ENCODE data around the gene FLNC. TPM values are rescaled to one million over a fixed set of nuclear protein-coding genes. Genes with fewer than 3 reads are reported as not detected.

The FLNC gene
- total RNA-seq, result 4.1 TPM

GRCh38 chr7:128830231-128831177, at the start of gene FLNC:
FLNC (plus strand) TSS chr7:128830406; CDS start chr7:128830638, 232 bp downstream.

GRCh38 chr7:128791121-128791971, 38.9 kb upstream of the FLNC start, which contains the start of gene CCDC136:
CCDC136 (plus strand) TSS chr7:128791968; CDS start chr7:128792412, 444 bp downstream.

GRCh38 chr7:128862571-128863432, 32.6 kb downstream of the FLNC start, which contains the start of gene ATP6V1F:
ATP6V1F (plus strand) TSS chr7:128862856; CDS start chr7:128862905, 49 bp downstream.

Other genes with a start within 250 kb of the FLNC start
- 3.4 TPM for gene GARIN1A, start 158.1 kb upstream of the FLNC start, total RNA-seq
- 49.5 TPM for gene CALU, start 91.0 kb upstream of the FLNC start, total RNA-seq
- gene OPN1SW, start 54.6 kb upstream of the FLNC start, total RNA-seq, result not detected
- 141 TPM for gene CCDC136, start 38.4 kb upstream of the FLNC start, total RNA-seq
- gene ATP6V1F, start 32.5 kb downstream of the FLNC start, total RNA-seq, result 86.4 TPM
- 1.3 TPM for gene KCP, start 80.3 kb downstream of the FLNC start, total RNA-seq
- gene IRF5, start 107.5 kb downstream of the FLNC start, total RNA-seq, result 1.3 TPM
- 88.9 TPM for gene TNPO3, start 224.7 kb downstream of the FLNC start, total RNA-seq